ENCODE measurements around the gene DLL4.

Gene DLL4

GRCh38 chr15:40936709-40937666 lies 7.8 kb downstream of the DLL4 start:
- POLR2A ChIA-PET = no interaction called here
- CTCF ChIA-PET = interaction anchor here (0.9 kb wide), 1 partner anchor 36 kb away, joined by 3 read pairs; no protein-coding TSS in a partner anchor
- H3K36me3 ChIP-seq (ENCODE audit: control insufficient read depth in 4 of 4, insufficient read depth in 4 of 4, low read length in 3 of 4) = no peaks in the 10 kb centered on the region
- H3K27me3 ChIP-seq (replicated peaks in 2 of 5; ENCODE audit: control insufficient read depth in 4 of 5, insufficient read depth in 5 of 5, low read length in 4 of 5) = peaks cover 0 to 5% (median 2%) of the 10 kb centered on the region in 5 experiments
- H3K9me3 ChIP-seq (ENCODE audit: control extremely low read depth in 1 of 5, control insufficient read depth in 4 of 5, insufficient read depth in 2 of 5, low read depth in 1 of 5, low read length in 4 of 5) = no peaks in the 10 kb centered on the region
- peaks cover 6 to 36% (median 31%) of the 10 kb centered on the region in 4 experiments for H3K4me1 ChIP-seq (ENCODE audit: control extremely low read depth in 1 of 4, control insufficient read depth in 4 of 4, insufficient read depth in 4 of 4, low read length in 3 of 4)
- H3K4me3 ChIP-seq (ENCODE audit: control insufficient read depth in 1 of 7, extremely low read depth in 1 of 7, insufficient read depth in 4 of 7, low read depth in 2 of 7, low read length in 6 of 7) = no peak overlapping the region
- WGBS (ENCODE audit: insufficient coverage) = 98% methylated on average over 13 of the region's 15 CpGs
- DNase-seq = no peak
- H3K27ac ChIP-seq (ENCODE audit: insufficient read depth in 1 of 2, low read depth in 1 of 2, low read length in 2 of 2, poor library complexity in 1 of 2, severe bottlenecking in 2 of 2) = no peak overlapping the region

DNA sequence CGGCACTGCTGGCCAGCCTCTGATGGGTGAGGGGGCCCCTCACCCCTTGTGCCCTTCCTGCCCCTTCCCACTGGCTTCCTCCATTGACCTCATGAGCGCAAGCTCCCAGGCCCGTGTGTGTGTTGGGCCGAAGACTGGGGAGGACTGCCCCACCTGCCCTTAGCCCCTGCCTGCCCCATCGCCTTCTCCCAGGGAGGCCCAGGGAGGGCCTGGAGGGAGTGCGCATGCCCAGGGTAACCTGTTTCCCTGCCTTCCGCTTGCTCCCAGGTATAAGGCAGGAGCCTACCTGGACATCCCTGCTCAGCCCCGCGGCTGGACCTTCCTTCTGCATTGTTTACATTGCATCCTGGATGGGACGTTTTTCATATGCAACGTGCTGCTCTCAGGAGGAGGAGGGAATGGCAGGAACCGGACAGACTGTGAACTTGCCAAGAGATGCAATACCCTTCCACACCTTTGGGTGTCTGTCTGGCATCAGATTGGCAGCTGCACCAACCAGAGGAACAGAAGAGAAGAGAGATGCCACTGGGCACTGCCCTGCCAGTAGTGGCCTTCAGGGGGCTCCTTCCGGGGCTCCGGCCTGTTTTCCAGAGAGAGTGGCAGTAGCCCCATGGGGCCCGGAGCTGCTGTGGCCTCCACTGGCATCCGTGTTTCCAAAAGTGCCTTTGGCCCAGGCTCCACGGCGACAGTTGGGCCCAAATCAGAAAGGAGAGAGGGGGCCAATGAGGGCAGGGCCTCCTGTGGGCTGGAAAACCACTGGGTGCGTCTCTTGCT lies 8.8 kb downstream of the DLL4 start:
- CTCF ChIA-PET = no interaction called here
- POLR2A ChIA-PET = no interaction called here
- DNase-seq = peak in 2 of 3 donors; percentile 51 to 56
- Histone ChIP-seq H3K27me3 (replicated peaks in 2 of 5; ENCODE audit: control insufficient read depth in 4 of 5, insufficient read depth in 5 of 5, low read length in 4 of 5) (peaks cover 0 to 2% (median 0%) of the 10 kb centered on the region in 5 experiments), H3K9me3 (ENCODE audit: control extremely low read depth in 1 of 5, control insufficient read depth in 4 of 5, insufficient read depth in 2 of 5, low read depth in 1 of 5, low read length in 4 of 5) (no peaks in the 10 kb centered on the region), H3K36me3 (ENCODE audit: control insufficient read depth in 4 of 4, insufficient read depth in 4 of 4, low read length in 3 of 4) (no peaks in the 10 kb centered on the region), H3K4me3 (ENCODE audit: control insufficient read depth in 1 of 7, extremely low read depth in 1 of 7, insufficient read depth in 4 of 7, low read depth in 2 of 7, low read length in 6 of 7) (no peak overlapping the region), H3K4me1 (ENCODE audit: control extremely low read depth in 1 of 4, control insufficient read depth in 4 of 4, insufficient read depth in 4 of 4, low read length in 3 of 4) (peaks cover 10 to 36% (median 32%) of the 10 kb centered on the region in 4 experiments), H3K27ac (ENCODE audit: insufficient read depth in 1 of 2, low read depth in 1 of 2, low read length in 2 of 2, poor library complexity in 1 of 2, severe bottlenecking in 2 of 2) (no peak overlapping the region)
- 86% methylated on average over 18 of the region's 19 CpGs for WGBS (ENCODE audit: insufficient coverage)

DNA sequence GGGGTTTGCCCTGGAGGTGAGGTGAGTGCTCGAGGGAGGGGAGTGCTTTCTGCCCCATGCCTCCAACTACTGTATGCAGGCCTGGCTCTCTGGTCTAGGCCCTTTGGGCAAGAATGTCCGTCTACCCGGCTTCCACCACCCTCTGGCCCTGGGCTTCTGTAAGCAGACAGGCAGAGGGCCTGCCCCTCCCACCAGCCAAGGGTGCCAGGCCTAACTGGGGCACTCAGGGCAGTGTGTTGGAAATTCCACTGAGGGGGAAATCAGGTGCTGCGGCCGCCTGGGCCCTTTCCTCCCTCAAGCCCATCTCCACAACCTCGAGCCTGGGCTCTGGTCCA lies 9.4 kb downstream of the DLL4 start:
- H3K4me3 ChIP-seq (ENCODE audit: control insufficient read depth in 1 of 7, extremely low read depth in 1 of 7, insufficient read depth in 4 of 7, low read depth in 2 of 7, low read length in 6 of 7) = no peak overlapping the region
- 100% methylated on average over 6 of the region's 6 CpGs for WGBS (ENCODE audit: insufficient coverage)
- no peak overlapping the region for H3K27ac ChIP-seq (ENCODE audit: insufficient read depth in 1 of 2, low read depth in 1 of 2, low read length in 2 of 2, poor library complexity in 1 of 2, severe bottlenecking in 2 of 2)
- H3K4me1 ChIP-seq (ENCODE audit: control extremely low read depth in 1 of 4, control insufficient read depth in 4 of 4, insufficient read depth in 4 of 4, low read length in 3 of 4) = peaks cover 13 to 39% (median 36%) of the 10 kb centered on the region in 4 experiments
- no peaks in the 10 kb centered on the region for H3K9me3 ChIP-seq (ENCODE audit: control extremely low read depth in 1 of 5, control insufficient read depth in 4 of 5, insufficient read depth in 2 of 5, low read depth in 1 of 5, low read length in 4 of 5)
- ChIA-PET POLR2A (interaction anchor here (0.6 kb wide), 1 partner anchor 315 kb away, joined by 3 read pairs; no protein-coding TSS in a partner anchor), CTCF (interaction anchor here (1.0 to 6.9 kb wide), 4 partner anchors 7 to 79 kb away, joined by 5 to 46 read pairs (median 44); partner anchors contain the start of gene CHAC1)
- peaks cover 0 to 2% (median 0%) of the 10 kb centered on the region in 5 experiments for H3K27me3 ChIP-seq (replicated peaks in 2 of 5; ENCODE audit: control insufficient read depth in 4 of 5, insufficient read depth in 5 of 5, low read length in 4 of 5)
- no peak for DNase-seq
- H3K36me3 ChIP-seq (ENCODE audit: control insufficient read depth in 4 of 4, insufficient read depth in 4 of 4, low read length in 3 of 4) = no peaks in the 10 kb centered on the region

DNA sequence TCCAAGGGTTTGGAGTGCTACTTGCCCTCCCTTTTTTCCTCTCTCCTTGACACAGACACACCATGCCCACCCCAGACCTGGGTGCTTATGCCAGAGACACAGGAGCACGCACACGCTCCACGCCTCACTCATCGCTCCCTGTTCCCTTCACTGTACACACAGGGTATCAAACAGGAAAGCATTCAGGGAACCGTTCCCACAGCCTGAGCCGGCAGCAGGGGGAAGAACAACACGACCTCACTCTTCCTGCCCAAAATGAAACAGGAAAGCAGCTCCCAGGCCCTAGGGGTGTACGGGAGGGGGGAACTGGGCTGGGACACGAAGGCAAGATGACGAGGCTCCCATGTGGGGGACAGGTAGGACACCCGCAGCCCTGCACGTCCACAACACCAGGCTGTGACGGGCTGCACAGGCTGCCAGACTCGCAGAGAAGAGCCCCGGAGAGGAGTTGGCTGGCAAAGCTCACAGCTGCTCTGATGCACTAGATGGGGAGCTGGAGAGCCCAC lies 11.2 kb downstream of the DLL4 start:
- ChIA-PET CTCF (interaction anchor here (0.6 to 6.9 kb wide), 11 partner anchors 9 to 85 kb away, joined by 3 to 46 read pairs (median 8); partner anchors contain the start of genes CHAC1 and VPS18), POLR2A (no interaction called here)
- no peaks in the 10 kb centered on the region for H3K36me3 ChIP-seq (ENCODE audit: control insufficient read depth in 4 of 4, insufficient read depth in 4 of 4, low read length in 3 of 4)
- 2% methylated on average over 7 of the region's 15 CpGs for WGBS (ENCODE audit: insufficient coverage)
- H3K9me3 ChIP-seq (ENCODE audit: control extremely low read depth in 1 of 5, control insufficient read depth in 4 of 5, insufficient read depth in 2 of 5, low read depth in 1 of 5, low read length in 4 of 5) = no peaks in the 10 kb centered on the region
- H3K4me1 ChIP-seq (ENCODE audit: control extremely low read depth in 1 of 4, control insufficient read depth in 4 of 4, insufficient read depth in 4 of 4, low read length in 3 of 4) = peaks cover 13 to 44% (median 38%) of the 10 kb centered on the region in 4 experiments
- H3K27ac ChIP-seq (ENCODE audit: insufficient read depth in 1 of 2, low read depth in 1 of 2, low read length in 2 of 2, poor library complexity in 1 of 2, severe bottlenecking in 2 of 2) = no peak overlapping the region
- H3K4me3 ChIP-seq (ENCODE audit: control insufficient read depth in 1 of 7, extremely low read depth in 1 of 7, insufficient read depth in 4 of 7, low read depth in 2 of 7, low read length in 6 of 7) = peak overlapping the region in 4 of 7 experiments; percentile 28 to 87 (median 74)
- DNase-seq = peak in 2 of 3 donors; percentile 45 to 57
- no peaks in the 10 kb centered on the region for H3K27me3 ChIP-seq (replicated peaks in 2 of 5; ENCODE audit: control insufficient read depth in 4 of 5, insufficient read depth in 5 of 5, low read length in 4 of 5)

DNA sequence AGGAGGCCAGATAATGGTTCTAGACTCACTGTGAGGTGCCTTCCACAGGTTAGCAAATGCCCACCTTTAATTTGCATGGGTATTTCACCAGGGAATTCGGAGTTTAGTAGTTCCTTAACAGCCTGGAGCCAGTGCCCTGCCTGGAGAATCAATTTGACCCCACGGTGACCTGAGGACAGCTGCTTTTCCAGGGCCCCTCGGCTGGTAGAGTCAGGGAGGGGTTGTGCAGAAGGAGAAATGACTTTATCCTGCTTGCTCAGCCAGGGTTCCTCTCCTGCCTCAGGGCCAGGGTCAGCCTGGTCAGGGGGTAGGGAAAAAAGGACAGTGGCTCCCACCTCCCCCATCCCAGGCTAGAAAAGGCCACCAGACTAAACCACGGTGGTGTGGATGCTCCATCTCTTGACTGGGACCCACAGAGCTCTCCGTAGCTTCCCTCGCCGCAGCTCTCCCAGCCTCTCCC lies 12.0 kb downstream of the DLL4 start:
- CTCF ChIA-PET = interaction anchor here (0.6 to 6.9 kb wide), 20 partner anchors 10 to 84 kb away, joined by 3 to 46 read pairs (median 6); partner anchors contain the start of genes CHAC1 and VPS18
- DNase-seq = no peak
- POLR2A ChIA-PET = interaction anchor here (0.6 to 1.6 kb wide), 3 partner anchors 10 to 141 kb away, joined by 3 to 7 read pairs (median 5); no protein-coding TSS in a partner anchor
- no peaks in the 10 kb centered on the region for H3K9me3 ChIP-seq (ENCODE audit: control extremely low read depth in 1 of 5, control insufficient read depth in 4 of 5, insufficient read depth in 2 of 5, low read depth in 1 of 5, low read length in 4 of 5)
- H3K4me3 ChIP-seq (ENCODE audit: control insufficient read depth in 1 of 7, extremely low read depth in 1 of 7, insufficient read depth in 4 of 7, low read depth in 2 of 7, low read length in 6 of 7) = peak overlapping the region in 6 of 7 experiments; percentile 58 to 87 (median 68)
- 6% methylated on average over 2 of the region's 7 CpGs for WGBS (ENCODE audit: insufficient coverage)
- no peak overlapping the region for H3K27ac ChIP-seq (ENCODE audit: insufficient read depth in 1 of 2, low read depth in 1 of 2, low read length in 2 of 2, poor library complexity in 1 of 2, severe bottlenecking in 2 of 2)
- H3K27me3 ChIP-seq (replicated peaks in 2 of 5; ENCODE audit: control insufficient read depth in 4 of 5, insufficient read depth in 5 of 5, low read length in 4 of 5) = no peaks in the 10 kb centered on the region
- H3K4me1 ChIP-seq (ENCODE audit: control extremely low read depth in 1 of 4, control insufficient read depth in 4 of 4, insufficient read depth in 4 of 4, low read length in 3 of 4) = peaks cover 13 to 44% (median 38%) of the 10 kb centered on the region in 4 experiments
- no peaks in the 10 kb centered on the region for H3K36me3 ChIP-seq (ENCODE audit: control insufficient read depth in 4 of 4, insufficient read depth in 4 of 4, low read length in 3 of 4)

DNA sequence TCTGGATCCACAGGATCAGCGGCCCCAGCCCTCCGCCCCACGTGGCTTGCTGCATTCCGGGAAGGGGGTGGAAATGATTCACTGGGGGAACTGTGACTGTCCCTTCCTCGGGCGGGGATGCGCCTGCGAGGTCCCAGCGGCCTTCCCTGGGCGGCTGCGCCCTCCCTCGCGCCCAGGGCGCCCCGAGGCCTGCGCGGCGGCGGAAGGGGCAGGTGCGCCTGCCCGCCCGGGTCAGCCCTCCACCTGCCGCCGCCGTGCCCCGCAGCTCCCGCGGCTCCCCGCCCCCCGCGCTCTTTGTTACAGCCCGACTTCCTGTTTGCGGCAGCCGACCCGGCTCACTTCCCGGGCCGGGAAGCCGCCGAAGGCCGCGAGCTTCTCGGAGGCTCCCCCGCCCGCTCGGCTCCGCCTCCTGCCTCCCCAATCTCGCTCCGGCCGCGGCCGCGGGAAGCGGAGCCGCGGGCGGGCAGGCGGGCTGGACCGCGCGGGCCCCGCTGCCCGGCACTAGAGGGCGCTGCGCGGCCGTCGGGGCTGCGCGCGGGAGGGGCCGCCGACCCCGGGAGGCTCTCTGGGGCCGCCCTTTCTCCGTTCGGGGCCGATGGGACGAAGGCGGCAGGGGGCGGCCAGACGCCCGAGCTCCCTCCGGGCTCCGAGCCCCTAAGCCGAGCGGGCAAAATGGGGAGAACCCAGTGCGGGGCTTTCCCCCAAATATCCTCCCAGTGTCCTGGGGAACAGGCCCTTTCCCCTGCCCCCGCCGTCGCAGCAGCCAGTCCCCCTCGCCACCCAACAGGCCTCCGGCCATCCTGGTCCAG lies 12.6 kb downstream of the DLL4 start:
- under 1% methylated on average over 74 of the region's 92 CpGs for WGBS (ENCODE audit: insufficient coverage)
- peak overlapping the region in 1 of 2 experiments; percentile 19 for H3K27ac ChIP-seq (ENCODE audit: insufficient read depth in 1 of 2, low read depth in 1 of 2, low read length in 2 of 2, poor library complexity in 1 of 2, severe bottlenecking in 2 of 2)

More for the DNA sequence above, 12.6 kb downstream of the DLL4 start:
- ChIA-PET CTCF (interaction anchor here (0.6 to 6.9 kb wide), 24 partner anchors 10 to 109 kb away, joined by 3 to 46 read pairs (median 6); partner anchors contain the start of genes CHAC1 and VPS18), POLR2A (interaction anchor here (0.6 to 1.6 kb wide), 3 partner anchors 10 to 142 kb away, joined by 3 to 7 read pairs (median 5); no protein-coding TSS in a partner anchor)
- H3K4me3 ChIP-seq (ENCODE audit: control insufficient read depth in 1 of 7, extremely low read depth in 1 of 7, insufficient read depth in 4 of 7, low read depth in 2 of 7, low read length in 6 of 7) = peak overlapping the region; percentile 30 to 87 (median 65)
- no peaks in the 10 kb centered on the region for H3K36me3 ChIP-seq (ENCODE audit: control insufficient read depth in 4 of 4, insufficient read depth in 4 of 4, low read length in 3 of 4)
- no peaks in the 10 kb centered on the region for H3K27me3 ChIP-seq (replicated peaks in 2 of 5; ENCODE audit: control insufficient read depth in 4 of 5, insufficient read depth in 5 of 5, low read length in 4 of 5)
- no peaks in the 10 kb centered on the region for H3K9me3 ChIP-seq (ENCODE audit: control extremely low read depth in 1 of 5, control insufficient read depth in 4 of 5, insufficient read depth in 2 of 5, low read depth in 1 of 5, low read length in 4 of 5)
- H3K4me1 ChIP-seq (ENCODE audit: control extremely low read depth in 1 of 4, control insufficient read depth in 4 of 4, insufficient read depth in 4 of 4, low read length in 3 of 4) = peaks cover 13 to 44% (median 38%) of the 10 kb centered on the region in 4 experiments
- peak; percentile 67 to 79 (median 74) for DNase-seq

Measured in common myeloid progenitor, CD34-positive (primary cell).